ENCODE measurements around the gene MAP1A.

Gene MAP1A

DNA sequence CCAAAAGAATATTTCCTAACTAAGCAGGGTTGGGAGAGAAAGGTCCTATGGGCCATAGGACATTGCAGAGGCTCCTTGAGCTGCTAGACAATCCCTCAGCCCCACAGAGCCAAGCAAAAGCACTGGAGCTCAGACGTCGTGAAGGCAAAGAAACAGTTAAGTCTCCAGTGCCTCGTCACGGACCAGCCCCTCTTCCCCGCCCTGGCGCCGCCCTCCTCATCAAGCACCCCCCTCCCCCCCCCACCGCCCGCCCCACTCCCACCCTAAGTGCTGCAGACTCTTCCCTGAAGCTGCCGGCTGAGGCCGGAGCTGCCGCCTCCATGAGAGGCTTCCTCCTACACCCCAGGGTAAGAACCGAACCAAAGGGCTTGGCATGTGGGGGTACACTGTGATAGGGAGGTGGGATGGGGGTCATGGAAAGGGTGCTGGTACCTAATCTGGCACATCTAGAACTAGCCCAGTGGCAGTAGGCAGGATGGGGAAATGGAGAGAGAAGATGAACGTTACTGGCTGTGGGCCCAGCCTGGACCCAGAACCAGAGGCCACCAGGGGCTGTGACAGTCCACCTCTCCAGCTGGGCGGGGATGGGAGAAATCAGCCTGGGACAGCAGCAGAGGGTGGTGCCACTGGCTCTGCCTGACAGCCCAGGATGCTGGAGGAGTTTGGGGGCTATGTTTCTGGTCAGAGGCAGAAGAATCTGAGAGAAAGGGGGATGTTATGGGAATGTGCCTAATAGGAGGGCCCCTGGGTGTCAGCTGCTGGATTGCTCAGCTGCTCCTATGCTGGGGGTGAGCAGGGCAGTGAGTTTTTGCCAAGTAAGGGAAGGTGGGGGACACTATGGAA lies at the start of gene MAP1A:
Gene MAP1A, plus strand, starts transcription at position 255 of the 843 bp plus-strand sequence. CDS start 3,866 bp downstream, outside the sequence.
- DNase-seq: no peak

DNA sequence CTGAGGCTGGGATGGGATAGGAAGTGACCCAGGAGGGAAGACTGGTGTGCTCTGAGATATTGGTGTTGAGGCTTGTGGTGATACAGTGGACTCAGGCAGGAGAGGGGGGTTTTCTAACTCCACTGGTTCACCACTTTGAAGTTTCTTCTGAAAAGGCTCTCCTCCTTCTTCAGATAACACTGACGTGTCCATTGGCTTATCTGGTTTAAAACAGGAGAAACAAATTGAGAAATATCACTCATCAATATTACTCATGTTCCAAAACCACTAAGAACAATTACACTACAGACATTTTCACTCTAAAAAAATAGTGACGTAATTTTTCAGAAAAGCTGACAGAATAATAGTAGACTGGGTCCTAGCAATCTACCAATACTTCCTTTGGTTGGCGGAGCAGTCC lies 47.5 kb upstream of the MAP1A start:
- DNase-seq: no peak

DNA sequence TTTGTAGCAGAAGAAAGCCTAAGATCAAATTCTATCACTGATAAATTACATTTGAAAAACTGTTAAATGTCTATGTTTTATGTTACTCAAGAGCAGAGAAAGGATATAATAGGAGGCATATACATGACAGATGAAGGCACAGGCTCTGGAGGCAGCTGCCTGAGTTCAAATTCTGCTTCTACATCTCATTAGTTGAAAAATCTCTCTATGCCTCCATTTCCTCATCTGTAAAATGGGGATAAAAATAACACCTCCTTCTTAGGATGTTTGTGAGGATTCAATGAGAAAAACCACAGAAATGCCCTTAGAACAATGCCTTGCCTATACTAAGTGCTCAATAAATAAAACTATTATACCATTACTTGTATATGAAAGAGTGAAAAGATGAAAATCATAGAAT lies 45.4 kb upstream of the MAP1A start:
- DNase-seq: no peak

DNA sequence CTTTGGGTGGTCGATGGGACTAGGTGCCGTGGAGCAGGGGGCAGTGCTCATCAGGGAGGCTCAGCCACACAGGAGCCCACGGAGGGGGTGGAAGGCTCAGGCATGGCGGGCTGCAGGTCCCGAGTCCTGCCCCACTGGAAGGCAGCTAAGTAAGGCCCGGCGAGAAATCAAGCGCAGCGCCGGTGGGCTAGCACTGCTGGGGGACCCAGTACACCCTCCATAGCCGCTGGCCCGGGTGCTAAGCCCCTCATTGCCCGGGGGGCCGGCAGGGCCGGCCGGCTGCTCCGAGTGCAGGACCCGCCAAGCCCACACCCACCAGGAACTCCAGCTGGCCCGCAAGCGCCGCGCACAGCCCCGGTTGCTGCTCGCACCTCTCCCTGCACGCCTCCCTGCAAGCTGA lies 43.5 kb upstream of the MAP1A start:
- no peak for DNase-seq

GRCh38 chr15:43483297-43484128 lies 33.9 kb upstream of the MAP1A start:
- no peak for DNase-seq

- DNase-seq: no peak
These were observed 33.0 kb upstream of the MAP1A start for GRCh38 chr15:43484455-43484854.

DNA sequence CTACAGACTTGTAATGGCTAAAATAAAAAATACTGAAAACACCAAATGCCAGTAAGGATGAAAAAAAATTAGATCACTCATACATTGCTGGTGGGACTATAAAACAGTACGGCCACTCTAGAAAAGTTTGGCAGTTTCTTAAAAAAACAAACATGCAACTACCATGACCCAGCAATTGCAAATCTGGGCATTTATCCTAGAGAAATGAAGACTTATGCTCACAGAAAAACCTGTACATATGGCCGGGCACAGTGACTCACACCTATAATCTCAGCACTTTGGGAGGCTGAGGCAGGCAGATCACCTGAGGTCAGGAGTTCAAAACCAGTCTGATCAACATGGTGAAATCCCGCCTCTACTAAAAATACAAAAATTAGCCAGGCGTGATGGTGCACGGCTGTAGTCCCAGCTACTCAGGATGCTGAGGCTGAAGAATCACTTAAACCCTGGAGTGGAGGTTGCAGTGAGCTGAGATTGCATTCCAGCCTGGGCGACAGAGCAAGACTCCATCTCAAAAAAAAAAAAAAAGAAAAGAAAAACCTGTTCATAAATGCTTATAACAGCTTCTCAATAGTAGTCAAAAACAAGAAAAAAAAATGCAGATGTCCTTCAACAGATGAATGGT lies 30.0 kb upstream of the MAP1A start:
- no peak for DNase-seq

DNA sequence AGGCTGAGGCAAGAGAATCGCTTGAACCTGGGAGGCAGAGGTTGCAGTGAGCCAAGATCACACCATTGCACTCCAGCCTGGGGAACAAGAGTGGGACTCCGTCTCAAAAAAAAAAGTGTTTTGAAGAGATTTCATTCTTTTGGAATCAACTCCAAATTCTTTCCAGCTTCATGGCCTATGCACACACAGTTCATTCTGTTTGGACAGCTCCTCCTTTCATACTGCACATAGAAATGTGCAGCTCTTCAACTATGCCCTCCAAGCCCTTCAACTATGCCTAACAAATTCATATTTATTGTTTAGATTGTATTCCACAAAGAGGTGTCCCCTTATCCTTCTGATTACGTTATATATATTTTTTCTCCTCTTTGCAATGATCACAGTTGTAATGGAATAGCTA lies 28.6 kb upstream of the MAP1A start:
- DNase-seq: no peak

- DNase-seq: no peak
These were observed 28.2 kb upstream of the MAP1A start for GRCh38 chr15:43489191-43489590.

GRCh38 chr15:43492266-43492665 lies 25.1 kb upstream of the MAP1A start:
- DNase-seq: peak; percentile 1

GRCh38 chr15:43492673-43493601 lies 24.5 kb upstream of the MAP1A start, which contains the start of gene TP53BP1:
Gene TP53BP1 (minus strand): TSS chr15:43493156. CDS start chr15:43493043, 113 bp downstream.
- peak; percentile 80 for DNase-seq

DNA sequence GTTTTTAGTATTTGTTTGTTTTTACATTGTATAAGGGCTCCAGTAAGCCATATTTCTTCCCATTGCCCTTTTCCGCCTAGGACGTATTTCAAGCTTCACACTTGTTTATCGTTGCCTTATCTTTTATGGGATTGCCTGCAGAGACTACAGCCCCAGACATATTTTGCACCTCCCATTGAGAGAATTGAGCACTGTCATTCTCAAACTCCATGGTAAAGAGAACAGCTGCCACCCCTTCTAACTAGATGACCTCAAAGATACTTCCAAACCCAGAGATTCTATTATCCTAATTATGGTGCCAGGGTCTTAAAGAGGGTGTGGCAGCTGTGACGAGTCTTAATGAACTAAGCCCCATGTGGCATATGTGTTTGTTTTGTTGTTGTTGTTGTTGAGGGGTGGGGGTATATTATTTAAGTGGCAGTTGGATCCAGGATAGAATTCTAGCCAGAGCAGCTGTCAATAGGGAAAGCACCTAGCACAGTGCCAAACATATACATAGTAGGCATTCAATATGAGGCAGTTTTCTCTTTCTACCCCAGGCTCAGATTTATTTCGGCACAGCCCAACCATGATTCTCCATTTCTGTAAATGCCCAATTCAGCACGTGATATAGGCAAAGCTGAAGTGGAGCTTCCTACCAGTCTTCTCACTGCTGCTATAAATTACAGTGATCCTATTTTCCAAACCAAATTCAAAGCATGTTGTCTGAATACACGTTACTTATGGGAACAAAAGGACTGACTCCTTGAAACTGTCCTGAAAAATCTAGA lies 23.5 kb upstream of the MAP1A start:
- no peak for DNase-seq

GRCh38 chr15:43498990-43499389 lies 18.4 kb upstream of the MAP1A start:
- DNase-seq: no peak

GRCh38 chr15:43499635-43500034 lies 17.8 kb upstream of the MAP1A start:
- DNase-seq: no peak

DNA sequence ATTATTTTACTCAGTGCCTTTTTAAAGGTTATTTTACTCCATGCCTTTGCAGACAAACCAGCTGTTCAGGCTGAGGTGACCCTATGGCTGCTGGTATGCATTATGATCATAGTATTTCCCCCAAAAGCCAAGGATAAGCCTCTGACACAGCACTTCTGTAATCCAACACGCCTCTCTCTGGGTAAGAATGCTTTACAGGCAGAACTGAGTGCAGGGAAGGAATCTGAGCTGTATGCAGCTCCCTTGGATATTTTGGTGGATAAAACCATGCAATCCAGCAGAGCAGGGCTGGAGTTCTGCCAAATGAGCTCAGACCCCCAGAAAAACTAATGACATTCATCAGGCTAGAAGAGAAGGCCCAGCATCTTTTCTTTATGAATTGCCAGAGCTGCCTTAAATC lies 11.7 kb upstream of the MAP1A start:
- DNase-seq: no peak

DNA sequence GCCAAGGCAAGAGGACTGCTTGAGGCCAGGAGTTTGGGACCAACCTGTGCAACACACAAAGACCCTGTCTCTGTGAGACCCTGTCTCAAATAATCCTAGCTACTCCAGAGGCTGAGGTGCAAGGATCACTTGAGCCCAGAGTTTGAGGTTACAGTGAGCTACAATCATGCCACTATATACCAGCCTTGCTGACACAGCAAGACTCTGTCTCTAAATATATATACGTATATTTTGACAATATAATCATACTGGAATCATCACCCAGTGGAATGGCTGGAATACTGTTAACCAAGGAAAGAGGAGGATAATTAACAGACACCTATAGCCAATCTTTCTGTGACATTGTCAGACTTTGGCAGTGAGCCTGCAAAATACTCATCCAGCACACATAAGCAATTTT lies 9.0 kb upstream of the MAP1A start:
- no peak for DNase-seq

GRCh38 chr15:43508991-43509659 lies 8.3 kb upstream of the MAP1A start:
- no peak for DNase-seq

DNA sequence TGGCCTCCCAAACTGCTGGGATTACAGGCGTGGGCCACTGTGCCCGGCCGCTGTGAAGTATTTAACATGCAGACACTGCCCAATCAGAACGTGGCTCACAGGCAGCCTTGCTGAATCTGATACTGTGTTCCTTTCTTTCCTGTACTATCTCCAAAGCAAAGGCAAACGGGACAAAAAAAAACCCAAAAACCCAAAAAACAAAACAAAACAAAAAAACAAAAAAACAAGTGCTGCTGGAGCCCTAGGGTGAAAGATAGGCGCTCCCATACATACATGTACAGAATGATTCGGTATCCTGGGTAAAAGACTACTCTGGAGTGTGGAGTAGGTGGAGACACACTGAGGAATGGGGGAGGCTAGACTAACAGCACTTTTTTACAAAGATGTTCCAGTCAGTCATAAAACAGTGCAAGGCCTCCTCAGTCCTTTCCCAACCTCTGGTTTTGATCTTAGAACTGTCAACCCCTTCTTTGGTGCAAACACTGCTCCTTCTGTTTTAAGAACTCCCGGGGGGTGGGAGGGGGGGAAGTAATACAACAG lies 7.7 kb upstream of the MAP1A start:
- DNase-seq: no peak

GRCh38 chr15:43510200-43511011 lies 7.0 kb upstream of the MAP1A start:
- DNase-seq: peak; percentile 85
